22Rv1 (cell line): Measurements from ENCODE around the gene ZCCHC4.

ENCODE experiments used
- CTCF ChIP-seq: fragments of 450-650 bp; IDR thresholded peaks from 2 replicates; pipeline ENCODE4 v1.5.1; 2017; ENCODE audit warnings: mild to moderate bottlenecking
- ZFX ChIP-seq: fragments of 450-650 bp; IDR thresholded peaks from 2 replicates; pipeline ENCODE4 v1.6.1; 2017; ENCODE audit warnings: antibody characterized with exemption, borderline replicate concordance

GRCh38 chr4:25308306-25308705 lies 4.3 kb upstream of the ZCCHC4 start:
- TF ChIP-seq CTCF (no peak), ZFX (no peak)
